AG09319 (cell line): ENCODE measurements around the gene HOTAIR.

ENCODE experiments used
- DNase-seq: peaks from one replicate; pipeline ENCODE4 v3.0.0-alpha.2; 2010; ENCODE audit warnings: low read depth; ENCODE audit errors: extremely low read depth
- TF ChIP-seq, protein P1 (sequence below): IDR thresholded peaks from 2 replicates; pipeline ENCODE4 v1.5.1; 2011; ENCODE audit warnings: low read depth, mild to moderate bottlenecking, inconsistent platforms, low read length, moderate library complexity

The HOTAIR gene

DNA sequence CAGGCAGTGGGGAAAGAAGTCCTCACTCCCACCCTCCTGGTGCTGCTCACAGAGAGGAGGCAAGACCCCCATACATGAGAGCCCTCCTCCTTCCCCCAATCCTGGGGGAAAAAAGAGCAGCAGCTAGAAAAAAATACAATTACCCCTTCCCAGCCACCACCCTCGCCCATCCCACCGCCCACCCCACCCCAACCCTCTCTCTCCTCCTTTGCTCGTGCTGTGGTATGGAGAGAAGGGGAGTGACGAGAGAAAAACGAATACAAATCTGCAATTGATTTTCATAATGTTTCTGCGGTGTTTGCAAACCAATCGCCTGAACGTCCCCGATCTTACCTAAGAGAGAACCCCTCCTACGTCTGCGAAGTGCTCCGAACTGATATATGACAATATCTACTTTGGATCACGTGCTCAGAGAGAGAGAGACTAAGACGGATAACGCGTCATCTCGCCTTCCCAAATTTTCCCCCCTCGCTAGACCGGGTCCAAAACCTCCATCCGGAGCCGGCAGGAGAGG, 2.0 kb downstream of the HOTAIR start, which contains the start of gene HOXC11:
TSS of gene HOXC11 (plus strand) at position 405 of the 514 bp plus-strand sequence. CDS start 116 bp downstream, outside the sequence.
- TF ChIP-seq, protein P1, sequence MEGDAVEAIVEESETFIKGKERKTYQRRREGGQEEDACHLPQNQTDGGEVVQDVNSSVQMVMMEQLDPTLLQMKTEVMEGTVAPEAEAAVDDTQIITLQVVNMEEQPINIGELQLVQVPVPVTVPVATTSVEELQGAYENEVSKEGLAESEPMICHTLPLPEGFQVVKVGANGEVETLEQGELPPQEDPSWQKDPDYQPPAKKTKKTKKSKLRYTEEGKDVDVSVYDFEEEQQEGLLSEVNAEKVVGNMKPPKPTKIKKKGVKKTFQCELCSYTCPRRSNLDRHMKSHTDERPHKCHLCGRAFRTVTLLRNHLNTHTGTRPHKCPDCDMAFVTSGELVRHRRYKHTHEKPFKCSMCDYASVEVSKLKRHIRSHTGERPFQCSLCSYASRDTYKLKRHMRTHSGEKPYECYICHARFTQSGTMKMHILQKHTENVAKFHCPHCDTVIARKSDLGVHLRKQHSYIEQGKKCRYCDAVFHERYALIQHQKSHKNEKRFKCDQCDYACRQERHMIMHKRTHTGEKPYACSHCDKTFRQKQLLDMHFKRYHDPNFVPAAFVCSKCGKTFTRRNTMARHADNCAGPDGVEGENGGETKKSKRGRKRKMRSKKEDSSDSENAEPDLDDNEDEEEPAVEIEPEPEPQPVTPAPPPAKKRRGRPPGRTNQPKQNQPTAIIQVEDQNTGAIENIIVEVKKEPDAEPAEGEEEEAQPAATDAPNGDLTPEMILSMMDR = no peak
- no peak for DNase-seq

DNA sequence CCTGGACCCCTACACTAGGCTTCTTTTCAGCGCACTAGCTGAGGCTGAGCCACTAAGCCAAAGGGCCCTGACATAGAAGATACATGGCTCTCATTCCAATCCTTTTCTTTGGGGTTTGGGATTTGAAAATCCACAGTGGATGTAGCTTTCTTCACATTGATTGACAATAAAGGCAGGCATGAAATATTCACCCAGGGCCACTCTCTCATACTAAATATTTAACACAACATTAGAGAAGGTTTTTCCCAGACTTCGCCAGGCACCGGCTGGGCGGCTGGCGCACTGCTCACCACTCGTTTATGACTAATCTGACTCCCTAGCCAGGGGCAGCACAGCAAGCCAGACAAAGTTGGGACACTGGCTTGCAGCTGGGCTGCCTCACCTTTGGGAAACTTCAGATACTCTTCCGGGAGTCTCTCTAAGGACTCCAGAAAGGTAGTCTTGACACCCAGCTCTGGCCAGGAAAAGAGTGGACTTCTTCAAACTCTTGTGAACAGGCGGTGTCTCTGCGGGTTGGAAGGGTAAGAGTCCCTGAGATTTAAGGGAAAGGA, 2.5 kb downstream of the HOTAIR start:
- TF ChIP-seq, protein P1 = no peak

DNA sequence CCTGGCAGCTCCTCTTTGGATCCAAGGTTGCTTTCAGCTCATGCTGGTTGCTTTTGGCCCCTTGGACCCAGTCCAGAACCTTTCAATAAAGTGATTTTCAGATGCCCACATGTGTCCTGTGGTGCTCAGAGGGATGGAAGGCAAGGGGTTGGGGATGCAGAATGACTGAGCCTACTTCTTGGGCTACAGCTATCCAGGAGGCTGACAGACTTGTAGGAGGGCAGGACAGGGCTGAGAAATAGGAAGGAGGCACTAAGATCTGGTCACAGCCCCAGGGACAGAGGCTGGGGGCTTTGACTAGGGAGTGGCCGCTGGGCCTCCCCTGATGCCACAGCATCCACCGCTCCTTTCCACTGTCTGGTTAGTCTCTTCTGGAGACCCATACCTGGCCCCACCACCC, 3.1 kb downstream of the HOTAIR start:
- TF ChIP-seq, protein P1 = no peak

More for the DNA sequence above, 2.5 kb downstream of the HOTAIR start:
- no peak for DNase-seq

DNA sequence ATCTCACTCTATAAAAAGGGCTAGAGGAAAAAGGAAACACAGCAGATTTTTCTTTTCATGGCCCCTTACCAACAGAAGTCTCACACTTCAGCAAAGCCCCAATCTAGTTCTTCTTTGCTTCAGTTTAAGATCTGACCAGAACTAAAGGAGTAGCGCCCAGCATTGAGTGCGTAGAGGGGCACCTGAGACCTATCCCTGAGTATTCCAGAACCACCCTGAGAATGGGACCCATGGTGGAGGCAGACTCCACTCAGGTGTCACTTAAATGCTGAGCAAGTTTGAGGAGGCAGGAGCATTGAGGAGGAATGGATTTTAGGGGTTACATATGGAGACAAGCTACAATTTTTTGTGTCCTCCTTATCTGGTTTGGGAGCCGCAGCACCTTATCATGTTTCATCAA, 3.6 kb downstream of the HOTAIR start:
- TF ChIP-seq, protein P1 = no peak
- DNase-seq = no peak

More for the DNA sequence above, 3.1 kb downstream of the HOTAIR start:
- no peak for DNase-seq

DNA sequence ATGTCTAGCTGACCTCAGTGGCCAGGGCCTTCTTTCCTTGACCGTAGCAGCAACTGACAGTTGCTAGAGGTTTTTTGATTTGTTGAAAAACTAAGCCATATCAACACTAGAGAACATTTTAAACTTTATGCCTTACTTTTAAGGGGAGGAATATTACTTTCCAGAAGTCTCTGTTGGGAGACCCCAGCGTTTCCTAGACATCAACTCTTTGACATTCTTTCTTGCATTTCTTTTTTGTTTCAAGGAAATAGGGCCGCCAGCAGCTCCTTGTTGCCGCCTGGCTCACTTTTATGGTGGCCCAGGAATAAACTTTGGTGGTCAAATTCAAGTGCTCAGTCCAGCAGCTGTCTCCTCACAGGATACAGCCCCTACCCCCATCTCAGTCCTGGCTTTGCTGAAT, 4.3 kb downstream of the HOTAIR start:
- DNase-seq = no peak
- TF ChIP-seq, protein P1 = no peak

DNA sequence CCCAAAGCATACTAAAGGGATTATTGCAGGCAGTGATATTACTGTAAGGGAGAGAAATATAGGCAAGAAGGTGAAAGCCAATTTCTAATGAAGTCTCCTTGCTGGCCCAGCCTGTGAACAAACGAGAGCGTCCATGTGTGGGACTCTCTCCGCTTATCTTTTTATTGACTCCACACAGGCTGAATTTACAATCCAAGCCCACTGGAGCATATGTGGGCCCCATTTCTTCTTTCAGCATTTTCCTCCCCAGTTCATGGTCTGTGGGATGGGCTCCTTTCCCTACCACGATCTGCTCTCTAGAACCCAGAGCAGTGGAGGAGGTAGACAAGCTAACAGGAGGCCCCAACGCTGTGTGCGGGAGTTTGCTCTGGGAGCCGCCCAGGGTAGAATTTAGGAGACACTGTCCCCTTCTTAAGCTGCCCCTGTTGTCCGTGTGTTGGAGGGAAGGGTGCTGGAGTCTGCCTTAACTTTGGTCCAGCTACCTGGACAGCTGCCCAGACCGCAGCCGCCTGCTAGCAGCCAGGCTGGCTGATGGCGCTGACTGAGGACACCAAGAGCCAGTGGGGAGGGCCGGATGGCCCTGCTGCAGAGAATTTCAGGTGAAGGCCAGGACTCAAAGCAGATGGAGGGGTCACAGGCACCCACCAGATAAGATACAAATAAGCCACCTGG, 5.0 kb downstream of the HOTAIR start:
- DNase-seq = no peak
- TF ChIP-seq, protein P1 = no peak
